ENCODE measurements around the gene MAP3K13. TPM values are rescaled to one million over a fixed set of nuclear protein-coding genes. Genes with fewer than 3 reads are reported as not detected.
A peak's percentile ranks its signal among the peaks of the same experiment; 100 is the strongest.

Gene MAP3K13
- total and polyA plus RNA-seq, 2 of the 13 experiments (the other 11 are each of a cell fraction or from before 2014, with no cell fraction given) = 24.2 to 26.5 TPM

DNA sequence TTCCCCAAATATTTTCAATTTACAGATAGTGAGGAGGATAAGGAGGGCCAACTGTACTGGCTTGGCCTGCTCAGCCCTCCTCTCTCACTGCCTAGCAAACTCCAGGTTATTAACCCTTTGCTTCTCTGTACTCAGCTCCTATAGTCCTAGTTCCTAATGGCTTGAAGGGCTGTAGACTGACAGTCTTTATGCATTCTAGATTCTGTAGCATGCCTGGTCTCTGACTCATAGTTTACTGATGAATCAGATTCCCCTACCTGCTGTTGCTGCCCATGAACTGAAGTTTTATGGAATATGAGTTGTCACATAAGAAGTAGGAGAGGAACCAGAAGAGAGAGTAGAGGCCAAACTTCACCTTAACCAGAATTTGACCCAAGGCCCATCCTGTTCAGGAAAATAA lies 27.1 kb upstream of the MAP3K13 start (continued):
- TF ChIP-seq, protein P1, sequence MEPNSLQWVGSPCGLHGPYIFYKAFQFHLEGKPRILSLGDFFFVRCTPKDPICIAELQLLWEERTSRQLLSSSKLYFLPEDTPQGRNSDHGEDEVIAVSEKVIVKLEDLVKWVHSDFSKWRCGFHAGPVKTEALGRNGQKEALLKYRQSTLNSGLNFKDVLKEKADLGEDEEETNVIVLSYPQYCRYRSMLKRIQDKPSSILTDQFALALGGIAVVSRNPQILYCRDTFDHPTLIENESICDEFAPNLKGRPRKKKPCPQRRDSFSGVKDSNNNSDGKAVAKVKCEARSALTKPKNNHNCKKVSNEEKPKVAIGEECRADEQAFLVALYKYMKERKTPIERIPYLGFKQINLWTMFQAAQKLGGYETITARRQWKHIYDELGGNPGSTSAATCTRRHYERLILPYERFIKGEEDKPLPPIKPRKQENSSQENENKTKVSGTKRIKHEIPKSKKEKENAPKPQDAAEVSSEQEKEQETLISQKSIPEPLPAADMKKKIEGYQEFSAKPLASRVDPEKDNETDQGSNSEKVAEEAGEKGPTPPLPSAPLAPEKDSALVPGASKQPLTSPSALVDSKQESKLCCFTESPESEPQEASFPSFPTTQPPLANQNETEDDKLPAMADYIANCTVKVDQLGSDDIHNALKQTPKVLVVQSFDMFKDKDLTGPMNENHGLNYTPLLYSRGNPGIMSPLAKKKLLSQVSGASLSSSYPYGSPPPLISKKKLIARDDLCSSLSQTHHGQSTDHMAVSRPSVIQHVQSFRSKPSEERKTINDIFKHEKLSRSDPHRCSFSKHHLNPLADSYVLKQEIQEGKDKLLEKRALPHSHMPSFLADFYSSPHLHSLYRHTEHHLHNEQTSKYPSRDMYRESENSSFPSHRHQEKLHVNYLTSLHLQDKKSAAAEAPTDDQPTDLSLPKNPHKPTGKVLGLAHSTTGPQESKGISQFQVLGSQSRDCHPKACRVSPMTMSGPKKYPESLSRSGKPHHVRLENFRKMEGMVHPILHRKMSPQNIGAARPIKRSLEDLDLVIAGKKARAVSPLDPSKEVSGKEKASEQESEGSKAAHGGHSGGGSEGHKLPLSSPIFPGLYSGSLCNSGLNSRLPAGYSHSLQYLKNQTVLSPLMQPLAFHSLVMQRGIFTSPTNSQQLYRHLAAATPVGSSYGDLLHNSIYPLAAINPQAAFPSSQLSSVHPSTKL (CRISPR knock-in tag; IDR thresholded peaks at IDR 0.05) = peak; percentile 64
- TF ChIP-seq ZNF335 (CRISPR knock-in tag; IDR thresholded peaks at IDR 0.05) (0 out of 2 replicates have a peak, but pooled peaks have one; percentile 37), MIER3 (CRISPR knock-in tag; IDR thresholded peaks at IDR 0.05; ENCODE audit: borderline replicate concordance) (0 out of 2 replicates have a peak, but pooled peaks have one; percentile 28), MXI1 (IDR thresholded peaks at IDR 0.05; ENCODE audit: borderline replicate concordance, low read depth, low read length) (peak; percentile 14; the same call in 1 of the 3 replicates), HMGA1 (CRISPR knock-in tag; conservative IDR thresholded peaks at IDR 0.05) (no peak), JUND (CRISPR knock-in tag; IDR thresholded peaks at IDR 0.05) (peak; percentile 94), TBX3 (IDR thresholded peaks at IDR 0.05; ENCODE audit: borderline replicate concordance) (no peak), ZBTB43 (CRISPR knock-in tag; conservative IDR thresholded peaks at IDR 0.05) (no peak), KDM2A (CRISPR knock-in tag; IDR thresholded peaks at IDR 0.05; ENCODE audit: borderline replicate concordance, low read depth) (no peak), FOXJ3 (CRISPR knock-in tag; IDR thresholded peaks at IDR 0.05; ENCODE audit: borderline replicate concordance) (no peak), HOXA3 (CRISPR knock-in tag; IDR thresholded peaks at IDR 0.05) (0 out of 2 replicates have a peak, but pooled peaks have one; percentile 20), TFAP4 (IDR thresholded peaks at IDR 0.05; ENCODE audit: borderline replicate concordance, low read depth) (0 out of 2 replicates have a peak, but pooled peaks have one; percentile 8), ZNF317 (CRISPR knock-in tag; IDR thresholded peaks at IDR 0.05) (no peak), KAT8 (CRISPR knock-in tag; IDR thresholded peaks at IDR 0.05) (peak; percentile 38; the same call in 1 of the 2 replicates), HOMEZ (CRISPR knock-in tag; IDR thresholded peaks at IDR 0.05; ENCODE audit: low read depth) (peak; percentile 58; the same call in 1 of the 2 replicates), PAX8 (CRISPR knock-in tag; IDR thresholded peaks at IDR 0.05; ENCODE audit: borderline replicate concordance) (no peak)
- TF ChIP-seq, protein P2, sequence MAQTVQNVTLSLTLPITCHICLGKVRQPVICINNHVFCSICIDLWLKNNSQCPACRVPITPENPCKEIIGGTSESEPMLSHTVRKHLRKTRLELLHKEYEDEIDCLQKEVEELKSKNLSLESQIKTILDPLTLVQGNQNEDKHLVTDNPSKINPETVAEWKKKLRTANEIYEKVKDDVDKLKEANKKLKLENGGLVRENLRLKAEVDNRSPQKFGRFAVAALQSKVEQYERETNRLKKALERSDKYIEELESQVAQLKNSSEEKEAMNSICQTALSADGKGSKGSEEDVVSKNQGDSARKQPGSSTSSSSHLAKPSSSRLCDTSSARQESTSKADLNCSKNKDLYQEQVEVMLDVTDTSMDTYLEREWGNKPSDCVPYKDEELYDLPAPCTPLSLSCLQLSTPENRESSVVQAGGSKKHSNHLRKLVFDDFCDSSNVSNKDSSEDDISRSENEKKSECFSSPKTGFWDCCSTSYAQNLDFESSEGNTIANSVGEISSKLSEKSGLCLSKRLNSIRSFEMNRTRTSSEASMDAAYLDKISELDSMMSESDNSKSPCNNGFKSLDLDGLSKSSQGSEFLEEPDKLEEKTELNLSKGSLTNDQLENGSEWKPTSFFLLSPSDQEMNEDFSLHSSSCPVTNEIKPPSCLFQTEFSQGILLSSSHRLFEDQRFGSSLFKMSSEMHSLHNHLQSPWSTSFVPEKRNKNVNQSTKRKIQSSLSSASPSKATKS (CRISPR knock-in tag; IDR thresholded peaks at IDR 0.05) = no peak

All from HepG2 (cell line).